ENCODE results near the gene SFSWAP. TPM values are rescaled to one million over a fixed set of nuclear protein-coding genes. Genes with fewer than 3 reads are reported as not detected.

The SFSWAP gene
- total and polyA plus RNA-seq, 4 donors = 6.1 to 21.6 (median 10.1) TPM

GRCh38 chr12:131688131-131688844 is 22.6 kb upstream of the SFSWAP start:
- H3K9me3 ChIP-seq (ENCODE audit: control insufficient read depth in 4 of 4, low read length in 3 of 4) = peaks cover 0 to 2% (median 0%) of the 10 kb centered on the region in 4 donors
- H3K27me3 ChIP-seq (ENCODE audit: control insufficient read depth in 4 of 4, insufficient read depth in 4 of 4, low read length in 3 of 4) = peaks cover 0 to 4% (median 2%) of the 10 kb centered on the region in 4 donors
- H3K36me3 ChIP-seq (ENCODE audit: control insufficient read depth in 4 of 4, insufficient read depth in 3 of 4, low read depth in 1 of 4, low read length in 3 of 4) = no peaks in the 10 kb centered on the region
- no peaks in the 10 kb centered on the region for H3K4me1 ChIP-seq (ENCODE audit: control insufficient read depth in 4 of 4, insufficient read depth in 4 of 4, low read length in 3 of 4)
- TF ChIP-seq REST (IDR thresholded peaks at IDR 0.05) = no peak
- H3K9ac ChIP-seq (ENCODE audit: low read depth in 1 of 2, low read length in 2 of 2) = no peak overlapping the region
- no peak overlapping the region for H3K27ac ChIP-seq (ENCODE audit: low read depth in 1 of 2, low read length in 2 of 2)
- no peak overlapping the region for H3K4me3 ChIP-seq (ENCODE audit: low read depth in 1 of 3, low read length in 3 of 3)
- 83% methylated on average over 3 of the region's 3 CpGs for WGBS
- no peak for DNase-seq (ENCODE audit: low spot score)

GRCh38 chr12:131688845-131689154 is 22.1 kb upstream of the SFSWAP start:
- Histone ChIP-seq H3K27ac (ENCODE audit: low read depth in 1 of 2, low read length in 2 of 2) (no peak overlapping the region), H3K27me3 (ENCODE audit: control insufficient read depth in 4 of 4, insufficient read depth in 4 of 4, low read length in 3 of 4) (peaks cover 0 to 4% (median 2%) of the 10 kb centered on the region in 4 donors), H3K4me1 (ENCODE audit: control insufficient read depth in 4 of 4, insufficient read depth in 4 of 4, low read length in 3 of 4) (no peaks in the 10 kb centered on the region), H3K4me3 (ENCODE audit: low read depth in 1 of 3, low read length in 3 of 3) (no peak overlapping the region), H3K9me3 (ENCODE audit: control insufficient read depth in 4 of 4, low read length in 3 of 4) (peaks cover 0 to 2% (median 0%) of the 10 kb centered on the region in 4 donors), H3K36me3 (ENCODE audit: control insufficient read depth in 4 of 4, insufficient read depth in 3 of 4, low read depth in 1 of 4, low read length in 3 of 4) (no peaks in the 10 kb centered on the region), H3K9ac (ENCODE audit: low read depth in 1 of 2, low read length in 2 of 2) (no peak overlapping the region)
- WGBS = 82% methylated on average over 3 of the region's 3 CpGs
- TF ChIP-seq FOXA2 (IDR thresholded peaks at IDR 0.05) (no peak), JUND (IDR thresholded peaks at IDR 0.05) (no peak), RXRA (IDR thresholded peaks at IDR 0.05) (no peak), GABPA (IDR thresholded peaks at IDR 0.05 in 1 of 2, conservative IDR thresholded peaks at IDR 0.05 in 1 of 2) (no peak), HNF4G (IDR thresholded peaks at IDR 0.05) (no peak)
- no peak for DNase-seq (ENCODE audit: low spot score)

- H3K27ac ChIP-seq (ENCODE audit: low read depth in 1 of 2, low read length in 2 of 2) = no peak overlapping the region
- DNase-seq (ENCODE audit: low spot score) = no peak
- H3K9me3 ChIP-seq (ENCODE audit: control insufficient read depth in 4 of 4, low read length in 3 of 4) = peaks cover 0 to 2% (median 0%) of the 10 kb centered on the region in 4 donors
- no peaks in the 10 kb centered on the region for H3K4me1 ChIP-seq (ENCODE audit: control insufficient read depth in 4 of 4, insufficient read depth in 4 of 4, low read length in 3 of 4)
- H3K9ac ChIP-seq (ENCODE audit: low read depth in 1 of 2, low read length in 2 of 2) = no peak overlapping the region
- H3K27me3 ChIP-seq (ENCODE audit: control insufficient read depth in 4 of 4, insufficient read depth in 4 of 4, low read length in 3 of 4) = peaks cover 0 to 4% (median 2%) of the 10 kb centered on the region in 4 donors
- WGBS = 76% methylated on average over 10 of the region's 10 CpGs
- no peak overlapping the region for H3K4me3 ChIP-seq (ENCODE audit: low read depth in 1 of 3, low read length in 3 of 3)
- TF ChIP-seq RXRA (IDR thresholded peaks at IDR 0.05) = no peak
- no peak for TF ChIP-seq REST (IDR thresholded peaks at IDR 0.05)
- no peak for TF ChIP-seq FOXA1 (IDR thresholded peaks at IDR 0.05)
- TF ChIP-seq HNF4G (IDR thresholded peaks at IDR 0.05) = no peak
- TF ChIP-seq ZBTB33 (IDR thresholded peaks at IDR 0.05) = no peak
- no peak for TF ChIP-seq RAD21 (IDR thresholded peaks at IDR 0.05)
- no peak for TF ChIP-seq FOXA2 (IDR thresholded peaks at IDR 0.05)
- no peak for TF ChIP-seq MAX (IDR thresholded peaks at IDR 0.05)
- no peak for TF ChIP-seq NR2F2 (IDR thresholded peaks at IDR 0.05)
- TF ChIP-seq ATF3 (IDR thresholded peaks at IDR 0.05) = no peak
- no peak for TF ChIP-seq CTCF (IDR thresholded peaks at IDR 0.05; ENCODE audit: low read depth, low read length, missing input control)
- no peak for TF ChIP-seq EGR1 (IDR thresholded peaks at IDR 0.05; ENCODE audit: low read depth in 2 of 2)
- no peak for TF ChIP-seq SP1 (IDR thresholded peaks at IDR 0.05)
- TF ChIP-seq GABPA (IDR thresholded peaks at IDR 0.05 in 1 of 2, conservative IDR thresholded peaks at IDR 0.05 in 1 of 2) = no peak
- H3K36me3 ChIP-seq (ENCODE audit: control insufficient read depth in 4 of 4, insufficient read depth in 3 of 4, low read depth in 1 of 4, low read length in 3 of 4) = no peaks in the 10 kb centered on the region
Observed at GRCh38 chr12:131690320-131690719, 20.6 kb upstream of the SFSWAP start.
